HepG2 (cell line): Measurements from ENCODE around the gene SLBP. TPM values are rescaled to one million over a fixed set of nuclear protein-coding genes. Genes with fewer than 3 reads are reported as not detected.

ENCODE experiments used
- ATAC-seq: fragments of 200-7000 bp; cut with Tn5 transposase; 3 replicates; pipeline ENCODE4 v1.9.1; 2020; ENCODE audit warnings: mild to moderate bottlenecking, moderate library complexity
- BruUV-seq: library from RNA; stranded (reverse); fragments of 400-500 nt; replicated peaks from 2 replicates; lab custom pipeline; 2021; lab: Mats Ljungman, UMichigan
- CTCF ChIA-PET: fragments of 300-600 bp; formaldehyde crosslinking; extraction: SDS; loops from one replicate; lab custom pipeline; 2021; ENCODE audit warnings: low total read pairs, inconsistent platforms, low intra/inter-chr PET ratio; lab: Yijun Ruan, JAX
- POLR2A ChIA-PET: fragments of 350-600 bp; sonication (Branson Sonifier 250); formaldehyde crosslinking; loops from one replicate; lab custom pipeline; 2020; ENCODE audit warnings: antibody characterized with exemption, inconsistent platforms; lab: Yijun Ruan, JAX
- DNase-seq: peaks from one replicate; pipeline ENCODE4 v3.0.0-alpha.2; 2015; ENCODE audit warnings: low spot score
- FAIRE-seq: peaks from 3 replicates; lab custom pipeline; 2011; peaks lifted over from hg19 to GRCh38; lab: Jason Lieb, UNC
- H2AFZ ChIP-seq: one replicate; pipeline ENCODE4 v1.6.1; 2011; ENCODE audit warnings: low read length, inconsistent platforms
- H3K27ac ChIP-seq: fragments of 300-600 bp; 3 replicates; pipeline ENCODE4 v1.8.0; 2011; ENCODE audit warnings: mixed run types, mild to moderate bottlenecking, mixed read lengths, low read length, inconsistent platforms; ENCODE audit not compliant: insufficient read depth; ENCODE audit errors: extremely low read length
- H3K27me3 ChIP-seq, 2 experiments: fragments of 200-600 bp in 1 of 2; 2 replicates in 1 of 2; 3 replicates in 1 of 2; pipeline versions ENCODE4 v1.6.0 to v1.8.0; 2011; ENCODE audit warnings: low read length in 2 of 2, mild to moderate bottlenecking in 2 of 2, moderate library complexity in 2 of 2, inconsistent platforms in 1 of 2; ENCODE audit not compliant: insufficient read depth in 2 of 2, control insufficient read depth in 1 of 2
- H3K36me3 ChIP-seq, 2 experiments: fragments of 200-600 bp in 1 of 2; replicated peaks in 1 of 2; 2 replicates in 1 of 2; 3 replicates in 1 of 2; pipeline versions ENCODE4 v1.5.1 to v1.8.0; 2011; ENCODE audit warnings: low read length in 2 of 2, inconsistent platforms in 1 of 2; ENCODE audit not compliant: insufficient read depth in 2 of 2, control insufficient read depth in 1 of 2
- H3K4me1 ChIP-seq: 2 replicates; pipeline ENCODE4 v1.5.1; 2012; ENCODE audit warnings: low read length, inconsistent platforms; ENCODE audit not compliant: insufficient read depth
- H3K4me2 ChIP-seq: 2 replicates; pipeline ENCODE4 v1.6.0; 2011; ENCODE audit warnings: low read depth, low read length, inconsistent platforms
- H3K4me3 ChIP-seq, 3 experiments: fragments of 200-600 bp in 1 of 3; sonication (generic), shearing (Covaris generic) in 1 of 3; replicated peaks in 1 of 3; 2 replicates each; pipeline ENCODE4 v1.5.1; 2011 to 2016; ENCODE audit warnings: low read length in 3 of 3, inconsistent platforms in 2 of 3, low read depth in 2 of 3, mild to moderate bottlenecking in 2 of 3, control low read depth in 1 of 3, mixed read lengths in 1 of 3; ENCODE audit not compliant: insufficient read depth in 1 of 3
- H3K79me2 ChIP-seq: one replicate; pipeline ENCODE4 v1.6.1; 2011; ENCODE audit warnings: low read length, inconsistent platforms; ENCODE audit not compliant: insufficient read depth
- H3K9ac ChIP-seq: 2 replicates; pipeline ENCODE4 v1.6.0; 2011; ENCODE audit warnings: mild to moderate bottlenecking, low read depth, low read length, inconsistent platforms; ENCODE audit not compliant: insufficient read depth
- H3K9me3 ChIP-seq: 2 replicates; pipeline ENCODE4 v1.5.1; 2012; ENCODE audit warnings: mild to moderate bottlenecking, low read length
- H4K20me1 ChIP-seq: 2 replicates; pipeline ENCODE4 v1.6.0; 2011; ENCODE audit warnings: inconsistent platforms, mild to moderate bottlenecking, low read length, moderate library complexity; ENCODE audit not compliant: insufficient read depth
- BORCS8-MEF2B ChIP-seq: sonication (generic); formaldehyde crosslinking; IDR thresholded peaks from 2 replicates; pipeline ENCODE4 v1.8.0; 2022; ENCODE audit warnings: mild to moderate bottlenecking, missing genetic modification reagents
- DNMT3B ChIP-seq: conservative IDR thresholded peaks from 2 replicates; pipeline ENCODE4 v1.6.1; 2016; ENCODE audit warnings: missing biosample characterization, control low read depth
- FOXA1 ChIP-seq, 2 experiments: fragments of 450-650 bp in 1 of 2; sonication (generic) in 1 of 2; formaldehyde crosslinking in 1 of 2; IDR thresholded peaks; 2 replicates each; pipeline versions ENCODE4 v1.4.0 to v1.6.1; 2016 to 2020; ENCODE audit warnings: missing genetic modification reagents in 1 of 2
- HMGXB4 ChIP-seq, 2 experiments: sonication (generic) in 1 of 2; formaldehyde crosslinking in 1 of 2; IDR thresholded peaks; 2 replicates each; pipeline versions ENCODE4 v1.4.0 to v1.6.1; 2018 to 2020; ENCODE audit warnings: missing genetic modification reagents in 2 of 2, borderline replicate concordance in 1 of 2, low read depth in 1 of 2, mild to moderate bottlenecking in 1 of 2, missing biosample characterization in 1 of 2
- HNRNPK ChIP-seq: fragments of 200-400 bp; formaldehyde crosslinking; IDR thresholded peaks from 2 replicates; pipeline ENCODE4 v1.6.1; 2018; ENCODE audit warnings: low read length, low read depth, moderate library complexity, mild to moderate bottlenecking; ENCODE audit not compliant: poor library complexity, severe bottlenecking
- KDM5A ChIP-seq: fragments of 200-600 bp; sonication (generic); IDR thresholded peaks from 2 replicates; pipeline ENCODE4 v1.7.0; 2018; ENCODE audit warnings: antibody characterized with exemption, mild to moderate bottlenecking, low read length, borderline replicate concordance
- KDM6A ChIP-seq: IDR thresholded peaks from 2 replicates; pipeline ENCODE4 v1.6.1; 2016; ENCODE audit warnings: low read depth
- MXD4 ChIP-seq: IDR thresholded peaks from 2 replicates; pipeline ENCODE4 v1.6.1; 2016; ENCODE audit warnings: mild to moderate bottlenecking, missing biosample characterization, missing genetic modification reagents
- NFE2 ChIP-seq: sonication (generic); formaldehyde crosslinking; IDR thresholded peaks from 2 replicates; pipeline ENCODE4 v1.4.0; 2020; ENCODE audit warnings: missing genetic modification reagents
- PCBP2 ChIP-seq: fragments of 200-400 bp; formaldehyde crosslinking; optimal IDR thresholded peaks from 2 replicates; pipeline ENCODE3; 2018; ENCODE audit warnings: low read length, low read depth; ENCODE audit not compliant: poor library complexity, severe bottlenecking
- RBM39 ChIP-seq: fragments of 200-400 bp; formaldehyde crosslinking; IDR thresholded peaks from one replicate; pipeline ENCODE4 v1.6.1; 2018; ENCODE audit warnings: antibody characterized with exemption, mild to moderate bottlenecking, low read depth, low read length; ENCODE audit not compliant: poor library complexity, severe bottlenecking
- SMAD9 ChIP-seq: sonication (generic); formaldehyde crosslinking; IDR thresholded peaks from 2 replicates; pipeline ENCODE4 v1.5.1; 2020; ENCODE audit warnings: mild to moderate bottlenecking, missing genetic modification reagents
- TAF15 ChIP-seq: fragments of 200-400 bp; formaldehyde crosslinking; IDR thresholded peaks from one replicate; pipeline ENCODE4 v1.6.1; 2018; ENCODE audit warnings: mild to moderate bottlenecking, low read depth, low read length; ENCODE audit not compliant: poor library complexity, severe bottlenecking
- ZNF124 ChIP-seq: sonication (generic); formaldehyde crosslinking; IDR thresholded peaks from 2 replicates; pipeline ENCODE4 v1.4.0; 2020; ENCODE audit warnings: missing genetic modification reagents
- ZNF224 ChIP-seq: sonication (generic); formaldehyde crosslinking; IDR thresholded peaks from 2 replicates; pipeline ENCODE4 v1.5.0; 2020; ENCODE audit warnings: mild to moderate bottlenecking, missing genetic modification reagents
- ZNF354B ChIP-seq: sonication (generic); formaldehyde crosslinking; IDR thresholded peaks from 2 replicates; pipeline ENCODE4 v1.8.0; 2022; ENCODE audit warnings: mild to moderate bottlenecking, missing genetic modification reagents
- ZNF549 ChIP-seq: sonication (generic); formaldehyde crosslinking; IDR thresholded peaks from 2 replicates; pipeline ENCODE4 v1.5.0; 2020; ENCODE audit warnings: missing genetic modification reagents
- ZNF768 ChIP-seq: sonication (generic); formaldehyde crosslinking; IDR thresholded peaks from 2 replicates; pipeline ENCODE4 v1.4.0; 2020; ENCODE audit warnings: missing genetic modification reagents
- WGBS: methylation state at CpG from one replicate; pipeline ENCODE4 v1.1.6; 2017; ENCODE audit warnings: low lambda C conversion rate; 5-methylcytosine and 5-hydroxymethylcytosine counted together
- in situ Hi-C: cut with HindIII; loops from 2 replicates; pipeline ENCODE4 v1.10.0; 2017; ENCODE audit warnings: low pct_unique_long_range_greater_than_20kb; ENCODE audit not compliant: extremely low pct_ligation_motif_present
- intact Hi-C: fragments of 100-400 bp; cut with micrococcal nuclease; formaldehyde crosslinking; loops from one replicate; pipeline ENCODE4 v1.10.0; 2022; ENCODE audit not compliant: unreplicated experiment
- polyA plus RNA-seq, 8 experiments: library from polyadenylated mRNA; depleted of rRNA in 3 of 8; stranded (reverse) in 7 of 8; unstranded in 1 of 8; fragments of >200 nt; fragmentation: Illumina TruSeq in 4 of 8; extraction: Trizol in 4 of 8; gene quantifications; 2 replicates each; pipeline versions ENCODE4 v1.2.1 to v1.2.3, GENCODE V29; 2011 to 2016; ENCODE audit warnings: low read depth in 4 of 8, missing spikeins in 1 of 8, mixed read lengths in 1 of 8; ENCODE audit not compliant: insufficient read depth in 1 of 8
- total RNA-seq, 5 experiments: library from RNA; depleted of rRNA; stranded (reverse); fragments of >200 nt; fragmentation: Illumina TruSeq; extraction: Trizol; gene quantifications; 2 replicates each; pipeline ENCODE4 v1.2.3, GENCODE V29; 2016; ENCODE audit warnings: low read depth in 1 of 5
- TF ChIP-seq, protein P1 (sequence below): sonication (generic); formaldehyde crosslinking; IDR thresholded peaks from 2 replicates; pipeline ENCODE4 v1.4.0; 2020; ENCODE audit warnings: mild to moderate bottlenecking, missing genetic modification reagents

The SLBP gene
- total and polyA plus RNA-seq, 2 of the 13 experiments (the other 11 are each of a cell fraction or from before 2014, with no cell fraction given), result 43.9 to 104 TPM

GRCh38 chr4:1651609-1652008, 60.5 kb downstream of the SLBP start (continued):
- TF ChIP-seq HMGXB4 (CRISPR knock-in tag; IDR thresholded peaks at IDR 0.05; ENCODE audit: borderline replicate concordance in 1 of 2, low read depth in 1 of 2) (no peak), ZNF124 (CRISPR knock-in tag) (no peak), ZNF768 (CRISPR knock-in tag) (no peak), MXD4 (CRISPR knock-in tag) (no peak), ZNF354B (CRISPR knock-in tag) (no peak)

GRCh38 chr4:1648962-1649361, 63.2 kb downstream of the SLBP start:
- intact Hi-C loops, result no loop called here
- no peak for FAIRE-seq
- Histone ChIP-seq H3K4me2 (no peak overlapping the region), H3K27ac (no peak overlapping the region), H3K9ac (no peak overlapping the region), H3K9me3 (no peaks in the 10 kb centered on the region), H3K4me3 (no peak overlapping the region), H3K4me1 (no peaks in the 10 kb centered on the region), H3K79me2 (no peaks in the 10 kb centered on the region), H3K36me3 (no peaks in the 10 kb centered on the region), H3K27me3 (no peaks in the 10 kb centered on the region), H2AFZ (no peak overlapping the region), H4K20me1 (no peaks in the 10 kb centered on the region)
- no peak for TF ChIP-seq RBM39
- no peak for TF ChIP-seq TAF15
- no peak for TF ChIP-seq KDM5A
- TF ChIP-seq FOXA1 (IDR thresholded peaks at IDR 0.05), result no peak
- TF ChIP-seq FOXA1 (CRISPR knock-in tag; IDR thresholded peaks at IDR 0.05), result no peak
- TF ChIP-seq, protein P1, sequence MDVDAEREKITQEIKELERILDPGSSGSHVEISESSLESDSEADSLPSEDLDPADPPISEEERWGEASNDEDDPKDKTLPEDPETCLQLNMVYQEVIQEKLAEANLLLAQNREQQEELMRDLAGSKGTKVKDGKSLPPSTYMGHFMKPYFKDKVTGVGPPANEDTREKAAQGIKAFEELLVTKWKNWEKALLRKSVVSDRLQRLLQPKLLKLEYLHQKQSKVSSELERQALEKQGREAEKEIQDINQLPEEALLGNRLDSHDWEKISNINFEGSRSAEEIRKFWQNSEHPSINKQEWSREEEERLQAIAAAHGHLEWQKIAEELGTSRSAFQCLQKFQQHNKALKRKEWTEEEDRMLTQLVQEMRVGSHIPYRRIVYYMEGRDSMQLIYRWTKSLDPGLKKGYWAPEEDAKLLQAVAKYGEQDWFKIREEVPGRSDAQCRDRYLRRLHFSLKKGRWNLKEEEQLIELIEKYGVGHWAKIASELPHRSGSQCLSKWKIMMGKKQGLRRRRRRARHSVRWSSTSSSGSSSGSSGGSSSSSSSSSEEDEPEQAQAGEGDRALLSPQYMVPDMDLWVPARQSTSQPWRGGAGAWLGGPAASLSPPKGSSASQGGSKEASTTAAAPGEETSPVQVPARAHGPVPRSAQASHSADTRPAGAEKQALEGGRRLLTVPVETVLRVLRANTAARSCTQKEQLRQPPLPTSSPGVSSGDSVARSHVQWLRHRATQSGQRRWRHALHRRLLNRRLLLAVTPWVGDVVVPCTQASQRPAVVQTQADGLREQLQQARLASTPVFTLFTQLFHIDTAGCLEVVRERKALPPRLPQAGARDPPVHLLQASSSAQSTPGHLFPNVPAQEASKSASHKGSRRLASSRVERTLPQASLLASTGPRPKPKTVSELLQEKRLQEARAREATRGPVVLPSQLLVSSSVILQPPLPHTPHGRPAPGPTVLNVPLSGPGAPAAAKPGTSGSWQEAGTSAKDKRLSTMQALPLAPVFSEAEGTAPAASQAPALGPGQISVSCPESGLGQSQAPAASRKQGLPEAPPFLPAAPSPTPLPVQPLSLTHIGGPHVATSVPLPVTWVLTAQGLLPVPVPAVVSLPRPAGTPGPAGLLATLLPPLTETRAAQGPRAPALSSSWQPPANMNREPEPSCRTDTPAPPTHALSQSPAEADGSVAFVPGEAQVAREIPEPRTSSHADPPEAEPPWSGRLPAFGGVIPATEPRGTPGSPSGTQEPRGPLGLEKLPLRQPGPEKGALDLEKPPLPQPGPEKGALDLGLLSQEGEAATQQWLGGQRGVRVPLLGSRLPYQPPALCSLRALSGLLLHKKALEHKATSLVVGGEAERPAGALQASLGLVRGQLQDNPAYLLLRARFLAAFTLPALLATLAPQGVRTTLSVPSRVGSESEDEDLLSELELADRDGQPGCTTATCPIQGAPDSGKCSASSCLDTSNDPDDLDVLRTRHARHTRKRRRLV (CRISPR knock-in tag), result no peak
- peak; percentile 89 for TF ChIP-seq HNRNPK
- no peak for TF ChIP-seq ZNF224 (CRISPR knock-in tag)
- no peak for TF ChIP-seq DNMT3B
- TF ChIP-seq KDM6A, result no peak
- TF ChIP-seq NFE2 (CRISPR knock-in tag), result no peak
- no peak for TF ChIP-seq BORCS8-MEF2B (CRISPR knock-in tag)
- no peak for TF ChIP-seq ZNF549 (CRISPR knock-in tag)
- no peak for TF ChIP-seq SMAD9 (CRISPR knock-in tag)
- peak; percentile 45 for TF ChIP-seq PCBP2
- ChIA-PET POLR2A (no interaction called here), CTCF (no interaction called here)
- WGBS, result 54% methylated on average over 3 of the region's 3 CpGs
- BruUV-seq, result no TSS peak
- no peak for ATAC-seq
- DNase-seq, result no peak
- in situ Hi-C loops, result no loop called here
